DMS 273 (cell line): Measurements from ENCODE around the gene ASPDH.

Experiments
- DNase-seq: peaks from one replicate; lab custom pipeline; 2025; ENCODE audit not compliant: unreplicated experiment; lab: John Stamatoyannopoulos, UW

Gene ASPDH

DNA sequence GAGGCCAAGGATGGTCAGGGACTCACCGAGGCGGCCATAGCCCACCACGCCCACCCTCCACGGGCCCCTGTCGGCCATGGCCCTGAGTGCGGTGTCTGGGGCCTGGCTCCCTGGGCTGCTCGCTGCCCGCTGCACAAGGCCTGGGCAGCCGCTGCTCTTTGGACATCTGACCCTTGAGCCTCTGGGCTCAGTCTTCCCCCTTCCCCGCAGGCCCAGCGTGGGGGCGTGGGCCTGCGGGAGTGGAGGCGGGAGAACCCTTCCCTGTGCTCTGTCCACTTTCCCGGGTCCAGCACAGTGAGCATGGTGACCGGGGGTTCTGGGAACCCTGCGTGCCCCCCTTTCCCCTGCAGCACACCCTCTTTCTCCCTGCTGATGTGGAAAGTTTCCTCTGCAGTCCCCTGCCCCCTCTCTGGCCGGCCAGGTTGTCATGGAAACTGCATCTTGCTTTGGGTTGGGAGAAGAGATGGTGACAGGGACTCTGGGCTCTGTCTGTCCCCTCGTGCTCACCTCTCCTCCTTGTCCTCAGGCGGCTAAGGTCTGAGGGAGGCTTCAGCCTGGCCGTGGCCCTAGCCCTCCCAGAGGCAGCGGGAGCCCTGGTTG lies at the start of gene ASPDH:
TSS of gene ASPDH (minus strand) at position 168 of the 600 bp plus-strand sequence. CDS start at position 78, 90 bp downstream.
- peak; percentile 47 for DNase-seq

GRCh38 chr19:50562996-50563395 lies 49.3 kb upstream of the ASPDH start:
- DNase-seq: no peak

- no peak for DNase-seq
Observed at GRCh38 chr19:50562329-50562728, 48.6 kb upstream of the ASPDH start.

DNA sequence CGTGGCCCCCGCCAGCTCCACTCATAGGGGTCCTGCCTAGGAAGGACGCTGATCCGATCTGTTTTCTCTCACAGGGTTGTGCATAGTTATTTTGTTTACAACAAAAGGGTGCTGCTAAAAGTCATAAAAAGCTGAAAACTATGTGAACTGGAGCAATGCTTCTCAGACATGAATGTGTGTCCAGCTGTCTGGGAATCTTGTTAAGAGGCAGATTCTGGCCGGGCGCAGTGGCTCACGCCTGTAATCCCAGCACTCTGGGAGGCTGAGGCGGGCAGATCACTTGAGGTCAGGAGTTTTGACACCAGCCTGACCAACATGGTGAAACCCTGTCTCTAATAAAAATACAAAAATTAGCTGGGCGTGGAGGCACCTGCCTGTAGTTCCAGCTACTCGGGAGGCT lies 45.9 kb upstream of the ASPDH start:
- no peak for DNase-seq

DNA sequence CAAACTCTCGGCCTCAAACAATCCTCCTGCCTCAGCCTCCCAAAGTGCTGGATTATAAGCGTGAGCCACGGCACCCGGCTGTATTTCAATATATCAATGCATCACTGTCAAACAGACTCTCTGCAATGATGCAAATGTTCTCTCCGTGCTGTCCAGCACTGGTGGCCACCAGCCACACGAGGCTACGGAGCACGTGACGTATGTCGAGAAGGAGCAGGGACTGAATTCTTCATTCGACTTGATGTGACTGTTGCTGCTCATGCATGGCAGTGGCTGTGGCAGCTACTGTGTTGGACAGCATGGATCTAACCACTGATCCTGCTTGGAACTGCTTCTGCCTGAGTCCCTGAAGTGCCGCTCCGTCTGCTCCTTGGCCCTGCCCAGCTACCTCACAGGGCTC lies 44.7 kb upstream of the ASPDH start:
- DNase-seq: no peak

DNA sequence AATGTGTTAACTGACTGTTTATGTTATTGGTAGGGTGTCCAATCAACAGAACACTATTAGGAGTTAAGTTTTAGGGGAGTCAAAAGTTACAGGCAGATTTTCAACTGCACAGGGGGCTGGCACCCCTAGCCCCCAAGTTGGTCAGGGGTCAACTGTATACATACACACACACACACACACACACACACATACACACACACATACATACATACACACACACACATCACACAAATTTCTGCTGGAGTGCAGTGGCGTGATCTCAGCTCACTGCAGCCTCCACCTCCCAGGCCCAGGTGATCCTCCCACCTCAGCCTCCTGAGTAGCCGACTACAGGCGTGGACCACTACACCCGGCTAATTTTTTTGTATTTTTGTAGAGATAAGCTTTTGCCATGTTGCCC lies 44.3 kb upstream of the ASPDH start:
- no peak for DNase-seq

GRCh38 chr19:50557009-50557613 lies 43.4 kb upstream of the ASPDH start:
- no peak for DNase-seq

DNA sequence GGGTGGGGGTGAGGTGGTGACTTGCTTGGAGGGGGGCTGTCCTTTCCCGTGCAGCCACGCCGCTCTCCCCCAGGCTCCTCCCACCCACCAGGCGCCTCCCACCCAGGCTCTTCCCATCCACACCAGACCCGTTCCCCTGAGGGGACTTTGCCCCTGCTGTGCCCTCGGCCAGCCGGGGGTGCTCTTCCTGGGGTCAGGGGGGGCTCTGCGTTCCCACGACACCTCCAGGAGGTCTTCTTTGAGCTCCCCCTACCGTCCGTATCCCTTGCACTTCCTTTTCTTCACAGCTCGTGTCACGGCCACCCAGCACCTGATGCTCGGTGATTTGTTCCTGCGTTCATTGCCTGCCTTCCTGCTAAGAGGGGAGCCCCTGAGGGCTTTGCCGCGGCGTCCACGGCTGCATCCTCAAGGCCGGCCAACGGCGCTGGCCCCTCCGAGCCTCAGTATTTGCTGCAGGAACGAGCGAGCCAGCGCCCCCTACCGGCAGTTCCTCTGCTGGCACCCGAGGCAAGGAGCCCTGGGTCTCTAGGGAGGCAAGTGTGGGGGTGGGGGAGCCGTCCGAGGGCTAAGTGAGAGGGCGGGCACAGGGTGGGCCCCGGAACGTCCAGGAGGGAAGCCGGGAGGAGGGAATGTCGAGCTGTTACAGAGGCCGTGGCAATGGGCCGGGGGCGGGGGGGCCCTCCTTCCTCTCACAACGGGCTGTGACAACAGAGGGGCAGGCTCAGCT lies 42.7 kb upstream of the ASPDH start:
- peak; percentile 78 for DNase-seq

GRCh38 chr19:50555450-50556281 lies 42.0 kb upstream of the ASPDH start:
- DNase-seq: peak; percentile 47

DNA sequence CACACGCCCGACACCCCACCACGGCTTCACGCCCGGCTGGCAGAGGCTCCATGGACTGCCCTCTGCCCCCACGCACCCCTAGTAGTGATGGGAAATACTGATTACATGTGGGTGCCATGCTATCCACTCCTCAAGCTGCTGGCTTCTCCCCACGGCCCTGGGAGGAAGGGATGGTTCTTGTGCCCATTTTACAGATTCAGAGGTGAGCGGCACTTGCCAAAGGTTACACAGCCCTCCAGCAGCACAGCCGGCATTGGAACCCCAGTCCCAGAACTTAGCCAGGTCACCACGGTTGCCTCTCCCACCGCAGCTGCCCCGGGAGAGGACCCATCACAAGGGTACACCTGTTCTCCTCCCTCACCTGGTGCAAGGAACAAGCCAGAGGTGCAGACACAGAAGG lies 41.3 kb upstream of the ASPDH start:
- DNase-seq: no peak

- DNase-seq: no peak
Observed at GRCh38 chr19:50554212-50554611, 40.5 kb upstream of the ASPDH start.

DNA sequence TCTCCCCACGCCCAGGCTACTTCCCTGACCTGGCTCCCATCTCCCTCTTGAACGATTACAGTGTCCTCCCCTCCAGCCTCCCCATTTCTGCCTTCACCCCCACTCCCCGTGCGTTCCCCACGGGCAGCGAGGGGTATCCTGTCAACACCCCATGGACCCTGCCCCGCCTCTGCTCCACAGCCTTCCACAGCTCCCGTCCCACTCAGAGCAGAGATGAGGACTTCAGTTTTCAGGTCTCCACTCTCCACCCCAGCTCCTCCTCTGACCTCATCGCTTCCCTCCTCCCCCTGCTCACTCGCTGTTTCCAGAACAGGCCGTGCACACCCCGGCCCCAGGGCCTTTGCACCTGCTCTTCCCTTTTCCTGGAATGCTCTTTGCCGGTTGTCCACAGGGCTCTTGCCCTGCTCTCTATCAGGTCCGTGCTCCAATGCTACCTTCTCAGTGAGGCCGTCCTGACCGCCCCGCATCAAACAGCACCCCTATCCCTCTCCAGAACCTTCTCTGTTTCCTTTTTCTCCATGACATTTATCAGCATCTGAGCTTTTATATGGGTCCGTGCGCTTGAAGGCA lies 39.5 kb upstream of the ASPDH start:
- DNase-seq: no peak

GRCh38 chr19:50552540-50552939 lies 38.8 kb upstream of the ASPDH start:
- DNase-seq: no peak

DNA sequence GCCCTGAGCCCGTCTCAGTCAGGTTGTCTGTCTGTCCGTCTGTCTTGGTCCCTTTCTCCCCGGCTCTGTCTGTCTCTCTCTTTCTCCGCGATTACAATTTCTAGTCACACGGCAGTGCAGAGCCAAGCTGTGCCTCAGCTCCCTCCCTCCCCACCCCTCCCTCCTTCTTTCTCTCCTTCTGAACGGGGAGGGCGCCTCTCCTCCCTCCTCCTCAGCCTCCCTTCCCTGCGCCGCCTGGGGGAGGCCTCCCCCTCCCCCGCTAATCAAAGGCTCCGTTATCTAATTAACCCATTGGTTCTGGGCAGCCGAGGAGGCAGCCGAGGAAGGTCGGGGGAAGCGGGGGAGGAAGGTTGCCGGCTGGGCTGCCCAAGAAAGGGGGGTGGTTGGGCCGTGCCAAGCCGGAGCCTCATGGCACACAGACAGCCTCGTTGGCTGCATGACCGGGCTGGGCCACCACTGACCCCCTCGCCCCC lies 38.0 kb upstream of the ASPDH start:
- peak; percentile 32 for DNase-seq

DNA sequence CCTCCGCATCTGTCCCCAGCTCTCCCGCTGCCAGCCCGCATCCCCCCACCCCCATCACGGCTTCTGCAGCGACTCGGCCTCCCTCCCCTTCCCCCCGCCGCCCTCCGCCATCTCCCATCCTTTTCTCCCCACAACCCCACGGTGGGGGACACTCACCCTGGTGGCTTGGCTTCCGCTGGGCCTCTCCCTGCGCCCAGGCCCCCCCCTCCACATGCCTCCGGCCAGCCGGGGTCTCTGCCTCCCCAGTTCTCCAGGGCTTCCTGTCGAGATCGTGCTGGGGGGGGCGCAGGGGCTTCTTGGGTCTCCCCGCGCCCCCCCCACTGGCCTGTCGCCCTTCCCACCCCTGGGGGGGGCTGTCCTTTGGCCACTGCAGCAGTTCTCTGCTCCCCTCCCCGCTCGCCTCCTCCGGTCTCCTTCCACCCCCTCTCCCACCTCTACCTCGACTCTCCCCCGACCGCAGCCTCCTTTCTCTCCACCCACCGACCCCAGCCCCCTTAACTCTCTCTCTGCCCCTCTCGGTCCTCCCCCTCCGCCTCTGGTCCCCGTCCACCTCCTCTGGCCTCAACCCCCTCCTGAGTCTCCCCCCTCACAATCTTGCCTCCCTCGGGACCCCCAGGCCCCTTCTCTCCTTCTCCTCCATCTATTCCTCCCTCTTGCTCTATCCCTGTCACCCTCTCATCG lies 37.5 kb upstream of the ASPDH start:
- DNase-seq: no peak

DNA sequence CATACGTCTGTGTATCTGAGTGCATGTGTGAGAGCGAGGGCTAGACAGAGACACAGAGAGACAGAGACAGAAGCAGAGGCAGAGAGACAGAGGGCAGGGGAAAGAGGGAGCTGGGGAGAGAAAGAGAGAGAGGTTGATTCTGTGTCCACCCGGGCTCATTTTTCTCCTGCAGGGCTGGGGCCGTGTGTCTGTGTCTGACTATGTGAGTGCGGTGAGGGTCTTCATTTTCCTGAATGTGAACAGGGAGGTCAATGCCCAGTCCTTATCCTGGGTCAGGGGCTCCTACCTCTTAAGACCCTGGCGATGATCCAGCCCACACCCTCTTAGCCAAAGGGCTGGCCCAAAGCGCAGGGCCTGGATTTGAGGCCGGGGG lies 36.9 kb upstream of the ASPDH start:
- DNase-seq: no peak

GRCh38 chr19:50549927-50550593 lies 36.3 kb upstream of the ASPDH start:
- no peak for DNase-seq

- no peak for DNase-seq
Observed at GRCh38 chr19:50549059-50549926, 35.6 kb upstream of the ASPDH start.
